Skeletal muscle satellite cell (primary cell): ENCODE measurements around the gene EMP1.

ENCODE experiments used
- H3K27me3 ChIP-seq: 2 replicates; pipeline ENCODE4 v1.7.0; 2013; ENCODE audit warnings: low read length; ENCODE audit not compliant: control insufficient read depth, insufficient read depth
- H3K36me3 ChIP-seq: 2 replicates; pipeline ENCODE4 v1.7.0; 2013; ENCODE audit warnings: mild to moderate bottlenecking, control low read depth, low read length; ENCODE audit not compliant: insufficient read depth
- H3K4me1 ChIP-seq: 2 replicates; pipeline ENCODE4 v1.7.0; 2013; ENCODE audit warnings: low read length; ENCODE audit not compliant: control insufficient read depth, insufficient read depth
- H3K4me2 ChIP-seq: 2 replicates; pipeline ENCODE4 v1.7.0; 2013; ENCODE audit warnings: mild to moderate bottlenecking, low read length
- H3K4me3 ChIP-seq: 2 replicates; pipeline ENCODE4 v1.7.0; 2013; ENCODE audit warnings: low read length
- H3K9ac ChIP-seq: 2 replicates; pipeline ENCODE4 v1.7.0; 2013; ENCODE audit warnings: mild to moderate bottlenecking, low read depth, low read length, moderate library complexity
- H3K9me3 ChIP-seq: replicated peaks from 2 replicates; pipeline ENCODE4 v1.7.0; 2013; ENCODE audit warnings: mild to moderate bottlenecking, control low read depth, low read length

EMP1 gene

DNA sequence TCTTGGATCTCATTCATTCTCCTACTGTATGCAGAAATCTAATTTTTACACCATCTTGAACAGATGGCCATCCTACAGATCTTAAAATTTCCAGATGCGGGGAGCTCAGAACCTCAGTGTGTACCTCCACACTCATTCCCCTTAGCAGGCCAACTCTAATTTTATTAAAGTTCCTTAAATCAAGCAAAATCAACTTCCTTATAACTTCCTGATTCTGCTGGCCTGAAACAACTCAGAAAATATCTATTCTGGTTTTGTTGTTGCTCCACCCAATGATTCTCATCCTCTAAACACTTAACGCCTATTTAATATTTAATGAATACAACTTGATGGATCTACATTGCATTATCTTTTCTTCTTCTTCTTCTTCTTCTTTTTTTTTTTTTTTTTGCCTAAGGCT, 3.1 kb downstream of the EMP1 start:
- Histone ChIP-seq H3K4me1 (peaks cover 74% of the 10 kb centered on the region), H3K9me3 (no peaks in the 10 kb centered on the region), H3K4me2 (peak overlapping the region; percentile 93), H3K4me3 (peak overlapping the region; percentile 82), H3K27me3 (no peaks in the 10 kb centered on the region), H3K36me3 (peaks cover 57% of the 10 kb centered on the region), H3K9ac (peak overlapping the region; percentile 98)

GRCh38 chr12:13200841-13201240, 4.3 kb downstream of the EMP1 start:
- Histone ChIP-seq H3K4me2 (peak overlapping the region; percentile 93), H3K9me3 (no peaks in the 10 kb centered on the region), H3K4me1 (peaks cover 74% of the 10 kb centered on the region), H3K9ac (peak overlapping the region; percentile 12), H3K36me3 (peaks cover 62% of the 10 kb centered on the region), H3K27me3 (no peaks in the 10 kb centered on the region), H3K4me3 (peak overlapping the region; percentile 82)

- Histone ChIP-seq H3K9ac (peak overlapping the region; percentile 81), H3K36me3 (peaks cover 72% of the 10 kb centered on the region), H3K4me1 (peaks cover 92% of the 10 kb centered on the region), H3K9me3 (no peaks in the 10 kb centered on the region), H3K27me3 (no peaks in the 10 kb centered on the region), H3K4me2 (peak overlapping the region; percentile 93), H3K4me3 (peak overlapping the region; percentile 8)
Measured at GRCh38 chr12:13203034-13203922, 6.8 kb downstream of the EMP1 start.

DNA sequence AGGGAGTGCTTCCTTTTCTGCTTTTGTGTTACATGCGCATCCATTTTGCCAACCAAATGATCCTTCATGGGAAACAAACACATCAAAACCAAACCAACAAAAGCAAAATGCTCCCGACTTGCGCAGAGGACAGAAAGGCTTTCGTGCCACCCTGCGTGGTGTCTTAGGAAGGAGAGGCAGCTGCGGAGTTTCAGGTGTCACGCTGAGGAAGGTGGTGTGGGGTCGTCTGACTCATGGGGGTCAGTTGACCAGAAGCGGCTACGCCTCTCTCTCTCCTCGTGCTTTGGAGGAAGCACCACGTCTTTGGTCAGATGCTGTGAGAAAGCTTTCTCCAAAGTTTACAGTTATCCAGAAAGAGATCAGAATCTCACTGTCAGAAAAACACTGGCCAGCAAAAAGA, 7.9 kb downstream of the EMP1 start:
- no peaks in the 10 kb centered on the region for H3K9me3 ChIP-seq
- peaks cover 98% of the 10 kb centered on the region for H3K4me1 ChIP-seq
- peaks cover 61% of the 10 kb centered on the region for H3K36me3 ChIP-seq
- H3K4me2 ChIP-seq, result peak overlapping the region; percentile 93
- H3K9ac ChIP-seq, result peak overlapping the region; percentile 81
- H3K4me3 ChIP-seq, result no peak overlapping the region
- no peaks in the 10 kb centered on the region for H3K27me3 ChIP-seq

- Histone ChIP-seq H3K27me3 (no peaks in the 10 kb centered on the region), H3K4me1 (peaks cover 98% of the 10 kb centered on the region), H3K9me3 (no peaks in the 10 kb centered on the region), H3K4me3 (peak overlapping the region; percentile 40), H3K36me3 (peaks cover 61% of the 10 kb centered on the region), H3K4me2 (peak overlapping the region; percentile 93), H3K9ac (peak overlapping the region; percentile 89)
Measured at GRCh38 chr12:13205809-13206559, 9.5 kb downstream of the EMP1 start.

GRCh38 chr12:13206560-13206897, 10.0 kb downstream of the EMP1 start:
- peak overlapping the region; percentile 89 for H3K9ac ChIP-seq
- H3K36me3 ChIP-seq, result peaks cover 63% of the 10 kb centered on the region

DNA sequence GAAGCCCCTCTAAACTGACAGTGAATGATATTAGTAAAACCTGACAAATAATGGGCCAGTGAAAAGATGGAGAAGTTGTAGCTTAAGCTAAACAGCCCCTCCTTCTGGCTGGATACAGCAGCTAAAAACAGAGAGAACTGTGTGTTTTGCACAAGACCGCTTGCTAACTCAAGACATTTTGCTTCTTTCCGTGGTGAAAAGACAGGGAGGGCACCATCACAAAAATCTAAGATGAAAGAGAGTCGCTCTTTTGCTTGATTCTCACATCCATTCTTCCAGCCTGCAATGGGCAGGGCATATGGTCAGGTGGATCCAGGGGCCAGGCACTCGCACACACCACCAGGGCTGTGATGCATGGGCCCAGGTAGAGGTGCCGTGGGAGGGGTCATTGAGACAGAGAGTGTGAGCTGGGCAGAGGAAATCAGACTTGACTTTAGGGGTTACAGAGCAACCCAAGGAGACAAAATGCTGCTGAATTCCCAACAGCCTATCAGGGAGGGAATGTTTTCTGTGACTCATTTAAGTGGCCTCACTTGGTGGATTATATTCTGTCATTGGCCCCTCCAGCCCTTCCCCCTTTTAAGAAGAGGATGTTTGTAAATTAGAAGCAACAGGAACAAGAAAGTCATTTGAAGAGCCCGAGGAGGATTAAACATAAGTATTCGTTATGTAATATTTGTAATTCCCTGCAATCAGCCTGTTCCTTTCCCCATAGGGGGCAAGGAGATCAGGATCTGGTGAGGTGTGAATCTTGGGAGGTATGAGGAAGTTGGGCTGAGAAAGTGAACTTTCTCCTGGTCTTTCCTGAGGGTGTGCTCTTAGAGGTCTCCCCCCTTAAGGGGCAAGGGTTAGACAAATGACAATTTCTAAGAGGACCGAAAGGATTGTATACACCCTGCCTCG, 12.3 kb downstream of the EMP1 start:
- Histone ChIP-seq H3K9me3 (no peaks in the 10 kb centered on the region), H3K27me3 (no peaks in the 10 kb centered on the region), H3K9ac (peak overlapping the region; percentile 89), H3K36me3 (peaks cover 68% of the 10 kb centered on the region), H3K4me1 (peaks cover 84% of the 10 kb centered on the region), H3K4me3 (peak overlapping the region; percentile 4), H3K4me2 (peak overlapping the region; percentile 76)

More at GRCh38 chr12:13206560-13206897, 10.0 kb downstream of the EMP1 start:
- no peaks in the 10 kb centered on the region for H3K27me3 ChIP-seq
- peak overlapping the region; percentile 76 for H3K4me2 ChIP-seq
- no peaks in the 10 kb centered on the region for H3K9me3 ChIP-seq
- peak overlapping the region; percentile 56 for H3K4me3 ChIP-seq
- peaks cover 98% of the 10 kb centered on the region for H3K4me1 ChIP-seq

- no peak overlapping the region for H3K4me3 ChIP-seq
- H3K4me2 ChIP-seq, result peak overlapping the region; percentile 76
- peak overlapping the region; percentile 89 for H3K9ac ChIP-seq
- peaks cover 68% of the 10 kb centered on the region for H3K36me3 ChIP-seq
- no peaks in the 10 kb centered on the region for H3K27me3 ChIP-seq
- H3K4me1 ChIP-seq, result peaks cover 75% of the 10 kb centered on the region
- H3K9me3 ChIP-seq, result no peaks in the 10 kb centered on the region
Measured at GRCh38 chr12:13209436-13210235, 13.1 kb downstream of the EMP1 start.

- H3K9ac ChIP-seq, result peak overlapping the region; percentile 51
- H3K4me1 ChIP-seq, result peaks cover 66% of the 10 kb centered on the region
- H3K36me3 ChIP-seq, result peaks cover 72% of the 10 kb centered on the region
Measured at GRCh38 chr12:13210236-13211190, 14.0 kb downstream of the EMP1 start.

More at GRCh38 chr12:13210236-13211190, 14.0 kb downstream of the EMP1 start:
- Histone ChIP-seq H3K27me3 (no peaks in the 10 kb centered on the region), H3K9me3 (no peaks in the 10 kb centered on the region), H3K4me3 (no peak overlapping the region), H3K4me2 (peak overlapping the region; percentile 3)
